Measurements from ENCODE around the gene HK1.

Gene HK1

DNA sequence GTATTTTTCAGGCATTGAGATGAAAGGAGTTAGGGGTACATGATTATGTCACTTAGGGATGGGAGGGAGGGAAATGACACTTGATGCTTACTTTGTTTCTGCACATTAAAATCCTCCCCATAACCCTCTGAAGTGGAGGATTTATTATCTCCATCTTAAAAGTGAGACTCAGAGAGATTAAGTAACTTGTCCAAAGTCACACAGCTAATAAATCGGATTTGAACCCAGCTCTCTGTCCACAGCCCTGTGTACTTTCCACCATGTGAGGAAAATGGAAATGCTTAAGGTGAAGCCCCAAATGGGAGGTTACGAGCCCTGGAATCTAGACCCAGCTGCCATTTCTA lies 58.6 kb downstream of the HK1 start:
- TF ChIP-seq, protein P1, sequence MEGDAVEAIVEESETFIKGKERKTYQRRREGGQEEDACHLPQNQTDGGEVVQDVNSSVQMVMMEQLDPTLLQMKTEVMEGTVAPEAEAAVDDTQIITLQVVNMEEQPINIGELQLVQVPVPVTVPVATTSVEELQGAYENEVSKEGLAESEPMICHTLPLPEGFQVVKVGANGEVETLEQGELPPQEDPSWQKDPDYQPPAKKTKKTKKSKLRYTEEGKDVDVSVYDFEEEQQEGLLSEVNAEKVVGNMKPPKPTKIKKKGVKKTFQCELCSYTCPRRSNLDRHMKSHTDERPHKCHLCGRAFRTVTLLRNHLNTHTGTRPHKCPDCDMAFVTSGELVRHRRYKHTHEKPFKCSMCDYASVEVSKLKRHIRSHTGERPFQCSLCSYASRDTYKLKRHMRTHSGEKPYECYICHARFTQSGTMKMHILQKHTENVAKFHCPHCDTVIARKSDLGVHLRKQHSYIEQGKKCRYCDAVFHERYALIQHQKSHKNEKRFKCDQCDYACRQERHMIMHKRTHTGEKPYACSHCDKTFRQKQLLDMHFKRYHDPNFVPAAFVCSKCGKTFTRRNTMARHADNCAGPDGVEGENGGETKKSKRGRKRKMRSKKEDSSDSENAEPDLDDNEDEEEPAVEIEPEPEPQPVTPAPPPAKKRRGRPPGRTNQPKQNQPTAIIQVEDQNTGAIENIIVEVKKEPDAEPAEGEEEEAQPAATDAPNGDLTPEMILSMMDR (IDR thresholded peaks at IDR 0.05; ENCODE audit: unreplicated experiment in 3 of 3): no peak
- no peaks in the 10 kb centered on the region for H3K27me3 Mint-ChIP-seq (ENCODE audit: low read depth)
- peaks cover 44% of the 10 kb centered on the region for H3K4me1 Mint-ChIP-seq

DNA sequence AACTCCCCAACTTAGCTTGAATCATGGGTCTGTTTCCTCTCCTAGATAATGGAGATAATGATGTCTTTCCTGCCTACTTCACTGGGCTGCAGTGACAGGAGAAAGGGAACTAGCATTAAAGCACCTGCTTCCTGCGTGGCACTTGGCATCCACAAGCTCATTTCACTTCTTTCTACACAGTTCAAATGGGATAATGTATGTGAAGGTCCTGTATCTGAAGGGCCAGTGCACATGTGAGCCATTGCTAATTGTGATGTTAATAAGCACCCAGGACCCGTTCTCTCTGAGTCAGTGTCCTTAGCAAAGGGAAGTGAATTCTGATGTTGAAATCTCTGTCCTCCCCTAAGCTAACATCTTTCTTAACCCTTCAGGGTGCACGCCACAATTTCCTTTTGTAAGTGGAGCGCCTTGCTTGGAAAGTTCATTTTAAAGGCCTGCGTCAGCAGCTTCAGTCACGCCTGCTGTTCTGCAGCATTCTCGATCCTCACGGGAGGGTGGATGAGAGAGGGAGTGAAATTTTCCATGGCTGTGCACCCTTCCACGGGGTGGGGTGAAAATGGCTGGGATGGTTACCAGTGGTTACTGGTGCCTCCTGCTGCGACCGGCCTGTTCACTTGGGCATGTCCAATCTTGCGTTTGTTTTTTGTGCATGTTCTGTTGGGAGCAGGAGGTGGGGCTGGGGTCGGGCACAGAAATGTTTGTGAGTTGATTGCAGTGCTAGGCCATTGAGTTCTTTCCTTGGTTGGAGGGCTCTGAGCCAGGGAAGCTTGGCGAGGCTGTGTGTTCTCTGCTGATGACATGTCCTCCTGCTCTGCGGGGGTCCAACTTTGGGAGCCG lies 59.2 kb downstream of the HK1 start:
- H3K27ac Mint-ChIP-seq: peak overlapping the region; percentile 62 to 81 (median 63)
- TF ChIP-seq, protein P1 (IDR thresholded peaks at IDR 0.05; ENCODE audit: unreplicated experiment in 3 of 3): no peak
- peak overlapping the region in 1 of 3 experiments; percentile 5 for H3K4me3 Mint-ChIP-seq
- H3K9me3 Mint-ChIP-seq: no peaks in the 10 kb centered on the region
- H3K4me1 Mint-ChIP-seq: peaks cover 44% of the 10 kb centered on the region
- no peaks in the 10 kb centered on the region for H3K27me3 Mint-ChIP-seq (ENCODE audit: low read depth)
- H3K36me3 Mint-ChIP-seq (ENCODE audit: low read depth): peaks cover 4% of the 10 kb centered on the region

More for the DNA sequence above, 58.6 kb downstream of the HK1 start:
- Mint-ChIP-seq H3K27ac (peak overlapping the region in 2 of 3 experiments; percentile 63 to 81), H3K9me3 (no peaks in the 10 kb centered on the region), H3K4me3 (no peak overlapping the region), H3K36me3 (ENCODE audit: low read depth) (no peaks in the 10 kb centered on the region)

GRCh38 chr10:69338133-69338456 lies 59.8 kb downstream of the HK1 start:
- Mint-ChIP-seq H3K27ac (peak overlapping the region; percentile 62 to 81 (median 63)), H3K36me3 (ENCODE audit: low read depth) (peaks cover 4% of the 10 kb centered on the region), H3K9me3 (no peaks in the 10 kb centered on the region), H3K4me3 (peak overlapping the region in 1 of 3 experiments; percentile 5), H3K27me3 (ENCODE audit: low read depth) (no peaks in the 10 kb centered on the region), H3K4me1 (peaks cover 40% of the 10 kb centered on the region)
- TF ChIP-seq, protein P1 (IDR thresholded peaks at IDR 0.05; ENCODE audit: unreplicated experiment in 3 of 3): no peak

- peaks cover 35% of the 10 kb centered on the region for H3K4me1 Mint-ChIP-seq
- no peaks in the 10 kb centered on the region for H3K9me3 Mint-ChIP-seq
- no peak overlapping the region for H3K4me3 Mint-ChIP-seq
- TF ChIP-seq, protein P1 (IDR thresholded peaks at IDR 0.05; ENCODE audit: unreplicated experiment in 3 of 3): no peak
- no peaks in the 10 kb centered on the region for H3K27me3 Mint-ChIP-seq (ENCODE audit: low read depth)
- peaks cover 4% of the 10 kb centered on the region for H3K36me3 Mint-ChIP-seq (ENCODE audit: low read depth)
- H3K27ac Mint-ChIP-seq: peak overlapping the region; percentile 17 to 23 (median 21)
These were observed 60.5 kb downstream of the HK1 start for GRCh38 chr10:69338547-69339450.

DNA sequence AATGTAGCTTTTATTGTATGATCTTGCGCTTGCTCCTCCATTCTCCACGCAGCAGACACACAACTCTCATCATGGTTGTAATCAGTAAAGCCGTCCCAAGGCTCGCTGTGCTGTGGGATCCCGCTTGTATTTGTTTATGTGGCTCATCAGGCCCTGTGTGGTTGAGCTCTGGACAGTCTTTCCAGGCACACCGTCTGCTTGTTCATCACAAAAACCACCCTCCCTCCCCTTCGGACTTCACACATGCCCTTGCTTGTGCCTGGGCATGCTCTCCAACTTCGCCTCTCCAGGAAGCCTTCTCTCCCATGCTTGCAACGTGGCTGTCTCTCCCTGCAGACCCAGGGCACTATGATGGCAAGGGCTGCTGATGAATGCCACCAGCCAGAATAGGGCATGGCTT lies 62.4 kb downstream of the HK1 start:
- Mint-ChIP-seq H3K36me3 (ENCODE audit: low read depth) (peaks cover 9% of the 10 kb centered on the region), H3K27me3 (ENCODE audit: low read depth) (no peaks in the 10 kb centered on the region), H3K9me3 (no peaks in the 10 kb centered on the region), H3K4me1 (peaks cover 33% of the 10 kb centered on the region), H3K27ac (no peak overlapping the region), H3K4me3 (no peak overlapping the region)
- TF ChIP-seq, protein P1 (IDR thresholded peaks at IDR 0.05; ENCODE audit: unreplicated experiment in 3 of 3): no peak

All from nephron (organoid).